ENCODE data around the gene RAB36. TPM values are rescaled to one million over a fixed set of nuclear protein-coding genes. Genes with fewer than 3 reads are reported as not detected.

RAB36 gene
- total and polyA plus RNA-seq, 10 donors: 1.0 to 3.7 (median 1.6) TPM

DNA sequence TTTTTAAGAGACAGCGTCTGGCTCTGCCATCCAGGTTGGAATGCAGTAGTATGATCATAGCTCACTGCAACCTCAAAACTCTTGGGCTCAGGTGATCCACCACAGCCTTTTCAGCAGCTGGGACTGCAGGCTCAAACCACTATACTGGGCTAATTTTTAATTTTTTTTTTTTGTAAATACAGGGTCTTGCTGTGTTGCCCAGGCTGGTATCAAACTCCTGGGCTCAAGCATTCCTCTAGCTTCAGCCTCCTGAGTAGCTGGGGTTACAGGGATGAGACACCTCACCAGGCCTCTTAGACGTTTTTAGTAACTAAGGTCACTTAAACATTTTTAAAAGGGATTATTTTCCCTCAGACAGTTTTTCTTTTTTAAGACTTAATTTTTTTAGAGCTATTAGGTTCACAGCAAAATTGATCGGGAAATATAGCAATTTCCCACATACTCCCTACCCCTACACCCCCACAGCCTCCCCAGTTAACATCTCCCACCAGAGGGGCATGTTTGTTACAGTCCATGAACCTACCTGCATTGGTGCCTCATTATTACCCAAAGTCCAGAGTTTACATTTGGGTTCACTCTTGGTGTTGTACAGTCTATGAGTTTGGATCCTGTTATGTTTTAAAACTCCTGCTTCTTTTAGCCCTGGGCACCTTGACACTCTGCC lies 39.0 kb downstream of the RAB36 start:
- intact Hi-C loops (cut with DNase I; ENCODE audit: low total_unique reads): loop anchor here (10.0 kb wide), 1 partner anchor 61 kb away; no protein-coding TSS in a partner anchor
- Histone ChIP-seq H3K9me3 (no peaks in the 10 kb centered on the region), H3K36me3 (peaks cover 0 to 17% (median 3%) of the 10 kb centered on the region in 6 donors), H3K4me1 (peaks cover 44 to 85% (median 76%) of the 10 kb centered on the region in 6 donors), H3K4me3 (peak overlapping the region in 2 of 8 donors; percentile 66 to 86), H3K27me3 (replicated peaks in 1 of 7) (no peaks in the 10 kb centered on the region), H3K27ac (peak overlapping the region in 3 of 8 donors; percentile 84 to 89 (median 85))
- no peak for TF ChIP-seq POLR2AphosphoS5 (IDR thresholded peaks at IDR 0.05)
- TF ChIP-seq, protein P1, sequence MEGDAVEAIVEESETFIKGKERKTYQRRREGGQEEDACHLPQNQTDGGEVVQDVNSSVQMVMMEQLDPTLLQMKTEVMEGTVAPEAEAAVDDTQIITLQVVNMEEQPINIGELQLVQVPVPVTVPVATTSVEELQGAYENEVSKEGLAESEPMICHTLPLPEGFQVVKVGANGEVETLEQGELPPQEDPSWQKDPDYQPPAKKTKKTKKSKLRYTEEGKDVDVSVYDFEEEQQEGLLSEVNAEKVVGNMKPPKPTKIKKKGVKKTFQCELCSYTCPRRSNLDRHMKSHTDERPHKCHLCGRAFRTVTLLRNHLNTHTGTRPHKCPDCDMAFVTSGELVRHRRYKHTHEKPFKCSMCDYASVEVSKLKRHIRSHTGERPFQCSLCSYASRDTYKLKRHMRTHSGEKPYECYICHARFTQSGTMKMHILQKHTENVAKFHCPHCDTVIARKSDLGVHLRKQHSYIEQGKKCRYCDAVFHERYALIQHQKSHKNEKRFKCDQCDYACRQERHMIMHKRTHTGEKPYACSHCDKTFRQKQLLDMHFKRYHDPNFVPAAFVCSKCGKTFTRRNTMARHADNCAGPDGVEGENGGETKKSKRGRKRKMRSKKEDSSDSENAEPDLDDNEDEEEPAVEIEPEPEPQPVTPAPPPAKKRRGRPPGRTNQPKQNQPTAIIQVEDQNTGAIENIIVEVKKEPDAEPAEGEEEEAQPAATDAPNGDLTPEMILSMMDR (IDR thresholded peaks at IDR 0.05 in 8 of 11, conservative IDR thresholded peaks at IDR 0.05 in 3 of 11): no peak
- no peak for TF ChIP-seq POLR2A (IDR thresholded peaks at IDR 0.05)
- WGBS, 5 donors: 48 to 71% (median 64%) methylated on average over 3 of the region's 3 CpGs
- no peak for DNase-seq

DNA sequence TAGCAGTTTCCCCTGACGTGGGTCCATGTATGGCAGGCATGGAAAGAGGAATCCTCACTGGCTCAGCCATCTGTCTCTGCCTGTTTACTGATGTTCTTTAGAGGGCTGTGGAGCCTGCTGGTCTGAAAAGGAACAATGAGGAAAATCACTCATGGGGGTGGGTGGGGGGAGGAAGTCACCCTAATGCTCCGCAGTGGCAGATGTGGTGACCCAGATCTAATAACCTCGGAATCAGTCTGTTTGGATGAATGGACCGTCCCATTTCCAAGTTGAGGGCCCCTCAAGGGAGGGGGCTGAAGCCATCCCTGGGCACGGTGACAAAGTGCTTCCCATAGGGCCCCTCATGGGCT lies 39.5 kb downstream of the RAB36 start:
- WGBS, 5 donors: 33 to 60% (median 52%) methylated on average over 3 to 5 of the region's 5 CpGs
- peaks cover 0 to 22% (median 4%) of the 10 kb centered on the region in 6 donors for H3K36me3 ChIP-seq
- no peak for DNase-seq
- intact Hi-C loops (cut with DNase I; ENCODE audit: low total_unique reads): loop anchor here (10.0 kb wide), 1 partner anchor 60 kb away; no protein-coding TSS in a partner anchor
- H3K4me3 ChIP-seq: peak overlapping the region in 1 of 8 donors; percentile 53
- H3K4me1 ChIP-seq: peaks cover 40 to 80% (median 71%) of the 10 kb centered on the region in 6 donors
- peak overlapping the region in 6 of 8 donors; percentile 71 to 85 (median 80) for H3K27ac ChIP-seq
- TF ChIP-seq POLR2A (IDR thresholded peaks at IDR 0.05): no peak
- TF ChIP-seq, protein P1 (IDR thresholded peaks at IDR 0.05 in 8 of 11, conservative IDR thresholded peaks at IDR 0.05 in 3 of 11): no peak
- TF ChIP-seq POLR2AphosphoS5 (IDR thresholded peaks at IDR 0.05): no peak
- H3K9me3 ChIP-seq: no peaks in the 10 kb centered on the region
- no peaks in the 10 kb centered on the region for H3K27me3 ChIP-seq (replicated peaks in 1 of 7)

DNA sequence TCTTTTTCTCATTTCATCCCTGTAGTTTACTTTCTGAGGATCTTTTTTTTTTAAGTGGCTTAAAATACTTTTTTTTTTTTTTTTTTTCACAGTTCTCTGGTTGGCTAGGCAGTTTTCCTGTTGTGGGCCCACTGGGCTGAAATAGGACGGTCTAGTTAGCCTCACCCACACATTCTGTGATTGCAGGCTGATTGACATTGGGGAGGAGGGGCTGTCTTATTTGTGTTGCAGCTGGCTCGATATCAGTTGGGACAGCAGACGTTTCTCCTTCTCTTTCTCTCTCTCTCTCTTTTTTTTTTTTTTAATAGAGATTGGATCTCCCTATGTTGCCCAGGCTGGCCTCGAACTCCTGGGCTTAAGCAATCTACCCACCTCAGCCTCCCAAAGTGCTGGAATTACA lies 41.9 kb downstream of the RAB36 start:
- peak overlapping the region in 2 of 8 donors; percentile 84 to 85 for H3K27ac ChIP-seq
- H3K36me3 ChIP-seq: peaks cover 0 to 41% (median 4%) of the 10 kb centered on the region in 6 donors
- intact Hi-C loops (cut with DNase I; ENCODE audit: low total_unique reads): loop anchor here (10.0 kb wide), 1 partner anchor 58 kb away; no protein-coding TSS in a partner anchor
- H3K4me3 ChIP-seq: no peak overlapping the region
- WGBS, 5 donors: 30 to 71% (median 57%) methylated on average over 4 of the region's 4 CpGs
- DNase-seq: no peak
- no peaks in the 10 kb centered on the region for H3K27me3 ChIP-seq (replicated peaks in 1 of 7)
- H3K4me1 ChIP-seq: peaks cover 30 to 81% (median 58%) of the 10 kb centered on the region in 6 donors
- TF ChIP-seq POLR2AphosphoS5 (IDR thresholded peaks at IDR 0.05) (no peak), POLR2A (IDR thresholded peaks at IDR 0.05) (no peak)
- TF ChIP-seq, protein P1 (IDR thresholded peaks at IDR 0.05 in 8 of 11, conservative IDR thresholded peaks at IDR 0.05 in 3 of 11): no peak
- H3K9me3 ChIP-seq: no peaks in the 10 kb centered on the region

All from spleen (tissue), 11 donors.